PFSK-1 (cell line): ENCODE results near the gene ZNF429.

Source experiments
- FOXP2 ChIP-seq: optimal IDR thresholded peaks from 2 replicates; pipeline ENCODE3; 2011; ENCODE audit warnings: borderline replicate concordance, control low read depth, inconsistent platforms; ENCODE audit not compliant: insufficient read depth; ENCODE audit errors: extremely low read length, extremely low read depth
- POLR2AphosphoS5 ChIP-seq: IDR thresholded peaks from 2 replicates; pipeline ENCODE4 v1.6.1; 2012; ENCODE audit warnings: low read depth, mild to moderate bottlenecking, control low read depth, low read length, moderate library complexity
- REST ChIP-seq, 2 experiments: IDR thresholded peaks; 2 replicates each; pipeline versions ENCODE4 v1.6.1 to v1.8.0; 2011 to 2012; ENCODE audit warnings: low read depth in 2 of 2, low read length in 2 of 2, control low read depth in 1 of 2, inconsistent platforms in 1 of 2, mild to moderate bottlenecking in 1 of 2, moderate library complexity in 1 of 2; ENCODE audit not compliant: insufficient read depth in 1 of 2
- SIN3A ChIP-seq: IDR thresholded peaks from 2 replicates; pipeline ENCODE4 v1.6.1; 2012; ENCODE audit warnings: mild to moderate bottlenecking, low read length, moderate library complexity, borderline replicate concordance; ENCODE audit not compliant: insufficient read depth
- TAF1 ChIP-seq: IDR thresholded peaks from 2 replicates; pipeline ENCODE4 v1.6.1; 2012; ENCODE audit warnings: low read length, control low read depth, borderline replicate concordance; ENCODE audit not compliant: insufficient read depth

- no peak for TF ChIP-seq REST (IDR thresholded peaks at IDR 0.05; ENCODE audit: insufficient read depth in 1 of 2, low read depth in 2 of 2, low read length in 2 of 2)
- TF ChIP-seq POLR2AphosphoS5: no peak
- no peak for TF ChIP-seq TAF1
- TF ChIP-seq SIN3A: no peak
- no peak for TF ChIP-seq FOXP2
Observed at GRCh38 chr19:21588065-21588601, 82.7 kb downstream of the ZNF429 start.
